GM23248 (cell line): ENCODE results near the gene TRAF3. TPM values are rescaled to one million over a fixed set of nuclear protein-coding genes. Genes with fewer than 3 reads are reported as not detected.

ENCODE experiments used
- DNase-seq: peaks from one replicate; pipeline ENCODE4 v3.0.0-alpha.2; 2015
- H2AFZ ChIP-seq: fragments of 200-600 bp; sonication (generic); 2 replicates; pipeline ENCODE4 v1.6.1; 2016; ENCODE audit warnings: antibody characterized with exemption
- H3F3A ChIP-seq: fragments of 200-600 bp; sonication (generic); 2 replicates; pipeline ENCODE4 v1.6.1; 2016; ENCODE audit warnings: mild to moderate bottlenecking, antibody characterized with exemption, mixed run types; ENCODE audit not compliant: insufficient read depth
- H3K27ac ChIP-seq: fragments of 200-600 bp; sonication (generic); 2 replicates; pipeline ENCODE4 v1.5.1; 2016; ENCODE audit warnings: mild to moderate bottlenecking
- H3K27me3 ChIP-seq: fragments of 200-600 bp; sonication (generic); replicated peaks from 2 replicates; pipeline ENCODE4 v1.6.1; 2016; ENCODE audit warnings: mild to moderate bottlenecking; ENCODE audit not compliant: insufficient read depth
- H3K36me3 ChIP-seq: fragments of 200-600 bp; sonication (generic); 2 replicates; pipeline ENCODE4 v1.6.1; 2016; ENCODE audit warnings: low read depth, mild to moderate bottlenecking
- H3K4me1 ChIP-seq: fragments of 200-600 bp; sonication (generic); 2 replicates; pipeline ENCODE4 v1.6.1; 2016; ENCODE audit warnings: mild to moderate bottlenecking; ENCODE audit not compliant: insufficient read depth
- H3K4me2 ChIP-seq: fragments of 200-600 bp; sonication (generic); one replicate; pipeline ENCODE4 v1.6.1; 2016; ENCODE audit warnings: mild to moderate bottlenecking; ENCODE audit not compliant: unreplicated experiment
- H3K4me3 ChIP-seq: fragments of 200-600 bp; sonication (generic); 2 replicates; pipeline ENCODE4 v1.5.1; 2016; ENCODE audit warnings: mild to moderate bottlenecking
- H3K79me2 ChIP-seq: fragments of 200-600 bp; sonication (generic); 2 replicates; pipeline ENCODE4 v1.6.1; 2016; ENCODE audit warnings: mild to moderate bottlenecking; ENCODE audit not compliant: insufficient read depth
- H3K9ac ChIP-seq: fragments of 200-600 bp; sonication (generic); 2 replicates; pipeline ENCODE4 v1.6.1; 2016; ENCODE audit warnings: mild to moderate bottlenecking
- H3K9me2 ChIP-seq: fragments of 200-600 bp; sonication (generic); 2 replicates; pipeline ENCODE4 v1.6.1; 2016; ENCODE audit warnings: mixed run types, mild to moderate bottlenecking, moderate library complexity; ENCODE audit not compliant: insufficient read depth
- H3K9me3 ChIP-seq: fragments of 200-600 bp; sonication (generic); one replicate; pipeline ENCODE4 v1.6.1; 2017; ENCODE audit warnings: low read depth
- H4K20me1 ChIP-seq: fragments of 200-600 bp; sonication (generic); 2 replicates; pipeline ENCODE4 v1.6.0; 2016; ENCODE audit not compliant: insufficient read depth
- EZH2 ChIP-seq: fragments of 200-600 bp; sonication (generic); IDR thresholded peaks from 2 replicates; pipeline ENCODE4 v1.6.1; 2018; ENCODE audit warnings: antibody characterized with exemption, mild to moderate bottlenecking; ENCODE audit not compliant: insufficient read depth, poor library complexity, severe bottlenecking
- EZH2phosphoT487 ChIP-seq: fragments of 200-600 bp; sonication (generic); IDR thresholded peaks from 2 replicates; pipeline ENCODE4 v1.6.1; 2018; ENCODE audit warnings: antibody characterized with exemption, moderate library complexity, mild to moderate bottlenecking, low read depth; ENCODE audit not compliant: insufficient read depth
- WGBS, 2 experiments: methylation state at CpG; one replicate each; pipeline ENCODE4 v1.1.6; 2015 to 2017; ENCODE audit warnings: low lambda C conversion rate in 2 of 2, low coverage in 1 of 2; ENCODE audit errors: missing lambda C conversion rate in 2 of 2; 5-methylcytosine and 5-hydroxymethylcytosine counted together
- in situ Hi-C: fragments of 300-500 bp; cut with MboI; formaldehyde crosslinking; loops from 2 replicates; pipeline ENCODE4 v1.15.0; 2020
- polyA plus RNA-seq: library from polyadenylated mRNA; unstranded; fragments of >200 nt; fragmentation: Nextera tagmentation; extraction: Ambion mirVana; gene quantifications from 2 replicates; pipeline ENCODE4 v1.2.1, GENCODE V29; 2016
- total RNA-seq: library from RNA; depleted of rRNA; stranded (reverse); fragments of >200 nt; shearing (Covaris generic); gene quantifications from 2 replicates; pipeline ENCODE4 v1.2.3, GENCODE V29; 2014

The TRAF3 gene
- total and polyA plus RNA-seq, 2 experiments from 2014 or later = 7.9 to 17.9 TPM

DNA sequence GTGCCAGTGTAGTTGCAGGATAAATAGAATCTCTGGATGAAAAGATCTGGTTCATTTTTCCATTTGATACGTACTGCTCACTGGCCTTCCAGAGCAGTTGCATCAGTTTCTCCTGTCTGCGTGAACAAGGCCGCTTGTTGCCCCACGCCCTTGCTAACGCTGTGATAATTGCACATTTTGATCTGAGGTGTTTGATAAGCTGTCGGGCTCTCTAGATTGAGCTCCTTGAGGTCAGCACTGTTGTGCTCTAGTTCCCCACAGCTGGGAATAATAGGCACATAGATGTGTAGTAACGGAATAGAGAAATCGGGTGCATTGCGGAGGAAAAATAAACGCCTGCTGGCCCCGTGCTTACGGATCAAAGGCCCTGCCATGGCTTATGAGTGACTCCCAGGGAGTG lies 42.8 kb upstream of the TRAF3 start:
- Histone ChIP-seq H2AFZ (no peak overlapping the region), H3K4me2 (no peak overlapping the region), H3K27me3 (no peaks in the 10 kb centered on the region), H3K79me2 (no peaks in the 10 kb centered on the region), H3K9me2 (no peaks in the 10 kb centered on the region), H4K20me1 (no peaks in the 10 kb centered on the region), H3K4me1 (no peaks in the 10 kb centered on the region), H3K4me3 (no peak overlapping the region), H3K9ac (no peak overlapping the region), H3K36me3 (no peaks in the 10 kb centered on the region), H3F3A (no peaks in the 10 kb centered on the region), H3K27ac (no peak overlapping the region), H3K9me3 (no peaks in the 10 kb centered on the region)
- DNase-seq = no peak
- TF ChIP-seq EZH2phosphoT487 = no peak
- no peak for TF ChIP-seq EZH2
- in situ Hi-C loops = no loop called here
- WGBS, 2 experiments = 93 to 97% methylated on average over 12 of the region's 12 CpGs

DNA sequence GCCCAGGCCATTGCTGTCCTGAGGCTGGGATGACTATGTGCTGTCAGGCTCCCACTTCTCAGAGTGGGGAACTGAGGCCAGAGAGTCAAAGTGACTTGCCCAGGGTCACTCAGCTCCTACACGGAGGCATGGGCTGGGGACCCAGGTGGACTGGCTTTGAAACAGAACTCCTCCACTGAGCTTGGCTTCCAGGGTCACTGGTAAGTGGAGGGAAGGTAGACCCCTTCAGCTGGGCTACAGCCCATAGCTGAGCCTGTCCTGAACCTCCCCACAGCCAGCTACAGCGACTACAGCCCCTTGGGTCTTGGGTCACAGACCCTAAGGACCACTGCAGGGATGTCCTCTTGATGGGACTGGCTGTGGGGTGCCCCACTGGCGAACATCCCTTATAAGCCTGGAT lies 40.3 kb upstream of the TRAF3 start:
- no peaks in the 10 kb centered on the region for H3K4me1 ChIP-seq
- no peaks in the 10 kb centered on the region for H3K27me3 ChIP-seq
- no peak overlapping the region for H3K9ac ChIP-seq
- no peaks in the 10 kb centered on the region for H3K9me3 ChIP-seq
- H3K9me2 ChIP-seq = no peaks in the 10 kb centered on the region
- H2AFZ ChIP-seq = no peak overlapping the region
- no peak for DNase-seq
- no peaks in the 10 kb centered on the region for H3K36me3 ChIP-seq
- in situ Hi-C loops = no loop called here
- 66 to 71% methylated on average over 3 of the region's 3 CpGs for WGBS, 2 experiments
- no peak overlapping the region for H3K27ac ChIP-seq
- TF ChIP-seq EZH2phosphoT487 (no peak), EZH2 (no peak)
- no peaks in the 10 kb centered on the region for H3F3A ChIP-seq
- H4K20me1 ChIP-seq = no peaks in the 10 kb centered on the region
- no peaks in the 10 kb centered on the region for H3K79me2 ChIP-seq
- H3K4me3 ChIP-seq = no peak overlapping the region
- H3K4me2 ChIP-seq = no peak overlapping the region

- in situ Hi-C loops = no loop called here
- Histone ChIP-seq H3K9me2 (no peaks in the 10 kb centered on the region), H3K27me3 (no peaks in the 10 kb centered on the region), H3F3A (no peaks in the 10 kb centered on the region), H3K9ac (no peak overlapping the region), H3K4me1 (no peaks in the 10 kb centered on the region), H3K36me3 (no peaks in the 10 kb centered on the region), H3K79me2 (no peaks in the 10 kb centered on the region), H2AFZ (no peak overlapping the region), H3K9me3 (no peaks in the 10 kb centered on the region), H3K27ac (no peak overlapping the region), H3K4me3 (no peak overlapping the region), H4K20me1 (no peaks in the 10 kb centered on the region), H3K4me2 (no peak overlapping the region)
- WGBS, 2 experiments = 95 to 97% methylated on average over 14 to 18 of the region's 18 CpGs
- TF ChIP-seq EZH2phosphoT487 (no peak), EZH2 (no peak)
- no peak for DNase-seq
These were observed 39.6 kb upstream of the TRAF3 start for GRCh38 chr14:102737402-102738372.

DNA sequence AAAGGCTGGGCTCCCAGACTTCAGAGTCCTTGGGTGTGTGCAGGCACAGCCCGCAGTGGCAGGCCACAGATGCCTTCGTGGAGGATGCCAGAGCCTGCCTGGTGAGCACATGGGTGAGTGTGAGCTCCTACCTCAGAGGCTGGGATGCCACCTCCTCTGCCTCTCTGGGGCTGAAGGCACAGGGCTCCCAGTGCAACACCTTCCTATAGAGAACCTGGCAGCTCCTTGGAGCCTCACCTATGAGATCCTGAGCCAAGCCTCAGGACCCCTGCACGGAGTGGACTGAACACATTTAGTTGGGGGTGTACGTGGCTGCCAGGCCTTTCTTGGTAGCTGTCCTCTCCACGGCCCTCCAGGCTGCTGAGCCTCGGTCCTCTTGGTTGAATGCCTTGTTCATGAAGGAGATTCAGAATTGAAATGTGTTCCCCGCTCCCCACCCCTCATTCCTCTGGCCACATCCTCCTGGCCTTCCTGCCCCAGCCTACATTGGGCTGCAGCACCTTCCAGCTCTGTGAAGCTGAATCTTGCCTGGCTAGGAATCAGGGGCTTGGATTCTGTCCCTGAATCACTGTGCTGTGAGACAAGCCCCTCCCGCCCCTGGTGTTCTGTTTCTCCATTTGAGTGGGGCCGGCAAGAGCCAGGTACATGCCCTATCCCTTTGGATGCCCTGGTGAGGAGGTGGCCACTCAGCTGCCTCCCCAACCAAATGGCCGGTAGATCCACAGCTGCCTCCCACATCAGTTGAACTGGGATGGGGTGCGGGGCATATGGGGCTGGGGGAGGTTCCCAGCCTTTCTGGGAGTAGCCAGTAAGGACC lies 38.7 kb upstream of the TRAF3 start:
- Histone ChIP-seq H2AFZ (no peak overlapping the region), H3K27me3 (no peaks in the 10 kb centered on the region), H3K9me2 (no peaks in the 10 kb centered on the region), H3K4me2 (no peak overlapping the region), H4K20me1 (no peaks in the 10 kb centered on the region), H3K79me2 (no peaks in the 10 kb centered on the region), H3K4me1 (no peaks in the 10 kb centered on the region), H3K9me3 (no peaks in the 10 kb centered on the region), H3F3A (no peaks in the 10 kb centered on the region), H3K4me3 (no peak overlapping the region), H3K36me3 (0 out of 2 replicates have a peak, but pooled peaks cover 3% of the 10 kb centered on the region), H3K27ac (no peak overlapping the region), H3K9ac (no peak overlapping the region)
- 73 to 77% methylated on average over 10 of the region's 11 CpGs for WGBS, 2 experiments
- in situ Hi-C loops = no loop called here
- DNase-seq = no peak
- no peak for TF ChIP-seq EZH2
- no peak for TF ChIP-seq EZH2phosphoT487
